ENCODE results near the gene PTPN11. TPM values are rescaled to one million over a fixed set of nuclear protein-coding genes. Genes with fewer than 3 reads are reported as not detected.

Gene PTPN11
- total and polyA plus RNA-seq, 10 of the 15 experiments (the other 5 are each of a cell fraction or from before 2014, with no cell fraction given): 14.6 to 85.2 (median 58.6) TPM

DNA sequence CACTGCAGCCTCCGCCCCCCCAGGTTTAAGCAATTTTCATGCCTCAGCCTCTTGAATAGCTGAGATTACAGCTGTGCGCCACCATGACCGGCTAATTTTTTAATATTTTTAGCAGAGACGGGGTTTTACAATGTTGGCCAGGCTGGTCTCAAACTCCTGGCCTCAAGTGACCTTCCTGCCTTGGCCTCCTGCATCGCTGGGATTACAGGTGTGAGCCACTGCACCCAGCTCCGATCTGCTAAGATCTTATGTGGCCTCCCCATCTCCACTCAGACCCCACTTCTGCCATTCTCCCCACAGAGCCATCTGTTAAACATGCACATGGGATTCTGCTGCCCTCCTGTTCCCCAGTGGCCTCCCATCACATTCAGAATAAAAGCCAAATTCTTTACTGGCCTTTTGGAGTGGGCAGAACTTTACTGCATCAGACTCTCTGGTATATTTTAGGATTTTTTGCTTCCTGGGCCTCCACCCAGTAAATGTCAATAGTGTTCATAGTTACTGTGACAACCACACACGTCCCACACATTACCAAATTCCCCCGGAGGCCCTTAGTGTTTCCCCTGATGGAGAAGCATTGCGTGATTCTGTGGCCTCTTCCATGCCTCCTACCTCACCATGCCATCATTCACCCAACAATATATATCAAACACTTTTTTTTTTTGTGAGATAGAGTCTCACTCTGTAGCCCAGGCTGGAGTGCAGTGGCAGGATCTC is 96.3 kb downstream of the PTPN11 start:
- ChIA-PET CTCF (no interaction called here), SMC1A (ENCODE audit: uncharacterized antibody, unreplicated experiment) (no interaction called here), POLR2A (no interaction called here), RAD21 (ENCODE audit: unreplicated experiment) (no interaction called here)
- no peak overlapping the region for H3K4me3 ChIP-seq
- H3K36me3 ChIP-seq (ENCODE audit: control insufficient read depth in 2 of 2, insufficient read depth in 2 of 2, low read length in 1 of 2): no peaks in the 10 kb centered on the region; a peak in 1 of 4 replicates
- DNase-seq (ENCODE audit: low read depth, low spot score) (no peak), ATAC-seq (no peak), FAIRE-seq (no peak)
- TF ChIP-seq CREM (IDR thresholded peaks at IDR 0.05; ENCODE audit: low read depth): no peak
- no peak for TF ChIP-seq EZH2 (IDR thresholded peaks at IDR 0.05; ENCODE audit: borderline replicate concordance, control insufficient read depth, low read depth, low read length)
- TF ChIP-seq KLF5 (IDR thresholded peaks at IDR 0.05; ENCODE audit: partially characterized antibody): no peak
- TF ChIP-seq, protein P1, sequence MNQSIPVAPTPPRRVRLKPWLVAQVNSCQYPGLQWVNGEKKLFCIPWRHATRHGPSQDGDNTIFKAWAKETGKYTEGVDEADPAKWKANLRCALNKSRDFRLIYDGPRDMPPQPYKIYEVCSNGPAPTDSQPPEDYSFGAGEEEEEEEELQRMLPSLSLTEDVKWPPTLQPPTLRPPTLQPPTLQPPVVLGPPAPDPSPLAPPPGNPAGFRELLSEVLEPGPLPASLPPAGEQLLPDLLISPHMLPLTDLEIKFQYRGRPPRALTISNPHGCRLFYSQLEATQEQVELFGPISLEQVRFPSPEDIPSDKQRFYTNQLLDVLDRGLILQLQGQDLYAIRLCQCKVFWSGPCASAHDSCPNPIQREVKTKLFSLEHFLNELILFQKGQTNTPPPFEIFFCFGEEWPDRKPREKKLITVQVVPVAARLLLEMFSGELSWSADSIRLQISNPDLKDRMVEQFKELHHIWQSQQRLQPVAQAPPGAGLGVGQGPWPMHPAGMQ (IDR thresholded peaks at IDR 0.05; ENCODE audit: borderline replicate concordance): no peak
- TF ChIP-seq, protein P2, sequence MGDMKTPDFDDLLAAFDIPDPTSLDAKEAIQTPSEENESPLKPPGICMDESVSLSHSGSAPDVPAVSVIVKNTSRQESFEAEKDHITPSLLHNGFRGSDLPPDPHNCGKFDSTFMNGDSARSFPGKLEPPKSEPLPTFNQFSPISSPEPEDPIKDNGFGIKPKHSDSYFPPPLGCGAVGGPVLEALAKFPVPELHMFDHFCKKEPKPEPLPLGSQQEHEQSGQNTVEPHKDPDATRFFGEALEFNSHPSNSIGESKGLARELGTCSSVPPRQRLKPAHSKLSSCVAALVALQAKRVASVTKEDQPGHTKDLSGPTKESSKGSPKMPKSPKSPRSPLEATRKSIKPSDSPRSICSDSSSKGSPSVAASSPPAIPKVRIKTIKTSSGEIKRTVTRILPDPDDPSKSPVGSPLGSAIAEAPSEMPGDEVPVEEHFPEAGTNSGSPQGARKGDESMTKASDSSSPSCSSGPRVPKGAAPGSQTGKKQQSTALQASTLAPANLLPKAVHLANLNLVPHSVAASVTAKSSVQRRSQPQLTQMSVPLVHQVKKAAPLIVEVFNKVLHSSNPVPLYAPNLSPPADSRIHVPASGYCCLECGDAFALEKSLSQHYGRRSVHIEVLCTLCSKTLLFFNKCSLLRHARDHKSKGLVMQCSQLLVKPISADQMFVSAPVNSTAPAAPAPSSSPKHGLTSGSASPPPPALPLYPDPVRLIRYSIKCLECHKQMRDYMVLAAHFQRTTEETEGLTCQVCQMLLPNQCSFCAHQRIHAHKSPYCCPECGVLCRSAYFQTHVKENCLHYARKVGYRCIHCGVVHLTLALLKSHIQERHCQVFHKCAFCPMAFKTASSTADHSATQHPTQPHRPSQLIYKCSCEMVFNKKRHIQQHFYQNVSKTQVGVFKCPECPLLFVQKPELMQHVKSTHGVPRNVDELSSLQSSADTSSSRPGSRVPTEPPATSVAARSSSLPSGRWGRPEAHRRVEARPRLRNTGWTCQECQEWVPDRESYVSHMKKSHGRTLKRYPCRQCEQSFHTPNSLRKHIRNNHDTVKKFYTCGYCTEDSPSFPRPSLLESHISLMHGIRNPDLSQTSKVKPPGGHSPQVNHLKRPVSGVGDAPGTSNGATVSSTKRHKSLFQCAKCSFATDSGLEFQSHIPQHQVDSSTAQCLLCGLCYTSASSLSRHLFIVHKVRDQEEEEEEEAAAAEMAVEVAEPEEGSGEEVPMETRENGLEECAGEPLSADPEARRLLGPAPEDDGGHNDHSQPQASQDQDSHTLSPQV (IDR thresholded peaks at IDR 0.05): no peak
- TF ChIP-seq FOXK2 (IDR thresholded peaks at IDR 0.05): no peak
- no peak for TF ChIP-seq SP1 (IDR thresholded peaks at IDR 0.05; ENCODE audit: low read depth, low read length)
- TF ChIP-seq BRCA1 (IDR thresholded peaks at IDR 0.05; ENCODE audit: low read depth, low read length): no peak
- TF ChIP-seq MXI1 (IDR thresholded peaks at IDR 0.05; ENCODE audit: low read depth, low read length): no peak
- no peak for TF ChIP-seq FOXM1 (IDR thresholded peaks at IDR 0.05; ENCODE audit: low read depth, low read length)
- TF ChIP-seq SIX5 (IDR thresholded peaks at IDR 0.05; ENCODE audit: low read depth, low read length, severe bottlenecking): no peak
- no peak for TF ChIP-seq SREBF2 (IDR thresholded peaks at IDR 0.05; ENCODE audit: low read length)
- no peak for TF ChIP-seq MYC (IDR thresholded peaks at IDR 0.05; ENCODE audit: insufficient read depth, insufficient read length, insufficient replicate concordance, low read length, severe bottlenecking)
- TF ChIP-seq JUNB (IDR thresholded peaks at IDR 0.05): no peak
- TF ChIP-seq RBBP5 (conservative IDR thresholded peaks at IDR 0.05): no peak
- TF ChIP-seq SIN3A (IDR thresholded peaks at IDR 0.05; ENCODE audit: low read depth, low read length): no peak
- no peak for TF ChIP-seq EED (IDR thresholded peaks at IDR 0.05; ENCODE audit: low read depth)
- no peak overlapping the region for H3K27ac ChIP-seq (ENCODE audit: control insufficient read depth, insufficient read depth)
- in situ Hi-C loops (cut with MboI): no loop called here
- WGBS (ENCODE audit: insufficient coverage, insufficient replicate concordance, low lambda C conversion rate, missing lambda C conversion rate): 67% methylated on average over 9 of the region's 9 CpGs
- H3K9ac ChIP-seq (ENCODE audit: control insufficient read depth, insufficient read depth, low read length): no peak overlapping the region
- BruUV-seq (replicated peaks): no TSS peak
- H3K27me3 ChIP-seq (replicated peaks in 1 of 2; ENCODE audit: control insufficient read depth in 2 of 2, insufficient read depth in 2 of 2, low read length in 1 of 2): no peaks in the 10 kb centered on the region
- H3K79me2 ChIP-seq (ENCODE audit: control insufficient read depth, insufficient read depth, low read length): no peaks in the 10 kb centered on the region
- H2AFZ ChIP-seq (ENCODE audit: control insufficient read depth, low read depth, low read length): no peak overlapping the region
- H3K4me1 ChIP-seq (ENCODE audit: control insufficient read depth, insufficient read depth, low read length): no peaks in the 10 kb centered on the region
- H3K9me3 ChIP-seq (replicated peaks; ENCODE audit: control insufficient read depth, insufficient read depth, low read length): no peaks in the 10 kb centered on the region
- no peaks in the 10 kb centered on the region for H4K20me1 ChIP-seq (ENCODE audit: control insufficient read depth, insufficient read depth)
- intact Hi-C loops (cut with micrococcal nuclease; ENCODE audit: unreplicated experiment): no loop called here
- no peak overlapping the region for H3K4me2 ChIP-seq (ENCODE audit: control insufficient read depth, insufficient read depth)

Measured in GM12878 (cell line).